GM20431 (cell line): ENCODE data around the gene TEX10.
"Not testable (repeated sequence)": the region's sequence is repeated elsewhere in the genome, so short reads cannot be mapped to it uniquely, and the experiment has no call there.

ENCODE experiments used
- in situ Hi-C: fragments of 300-500 bp; cut with MseI, MboI; formaldehyde crosslinking; loops from one replicate; pipeline ENCODE4 v1.15.0; 2020; ENCODE audit warnings: low sequenced_read_pairs; ENCODE audit not compliant: unreplicated experiment

Gene TEX10

DNA sequence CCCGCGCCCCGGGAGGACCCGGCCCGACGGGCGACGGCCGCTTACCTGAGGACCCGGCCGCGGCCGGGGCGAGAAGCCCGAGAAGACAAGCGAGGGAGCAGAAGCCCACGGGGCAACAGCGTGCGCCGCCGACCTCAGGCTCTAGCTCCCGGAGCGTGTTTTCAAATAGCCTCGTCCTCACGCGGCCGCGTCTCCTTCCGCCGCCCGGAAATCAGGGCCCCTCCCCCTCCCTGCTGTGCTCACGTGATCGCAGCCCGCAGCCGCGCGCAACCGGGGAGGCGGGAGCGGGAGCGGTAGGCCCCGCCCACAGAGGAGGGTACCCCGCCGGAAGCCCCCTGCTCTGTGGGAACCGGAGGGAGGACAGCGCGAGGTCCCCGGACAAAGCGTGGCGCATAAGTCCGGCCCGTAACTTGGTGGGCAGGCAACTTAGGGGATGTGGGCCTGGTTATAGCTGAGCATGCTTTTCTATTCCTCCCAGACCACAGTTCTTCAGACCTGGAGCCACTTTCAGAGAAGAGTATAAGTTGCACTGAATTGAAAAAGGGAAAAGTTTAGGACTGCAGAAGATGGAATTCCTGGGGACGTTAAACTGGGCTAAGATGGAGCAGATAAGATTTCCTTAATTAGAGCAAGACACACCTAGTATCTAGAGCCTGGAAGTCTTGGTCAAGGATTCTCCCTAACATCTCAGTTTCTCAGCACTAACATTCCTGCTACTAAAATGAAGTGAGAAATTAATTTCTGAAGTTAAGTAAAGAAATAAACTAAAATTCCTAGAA is at the start of gene TEX10:
Gene TEX10, minus strand, starts transcription at position 216 of the 779 bp plus-strand sequence. CDS start 3,579 bp downstream, outside the sequence.
- in situ Hi-C loops, result no loop called here

- in situ Hi-C loops, result no loop called here
Measured at GRCh38 chr9:100401042-100401441, 48.3 kb upstream of the TEX10 start.

DNA sequence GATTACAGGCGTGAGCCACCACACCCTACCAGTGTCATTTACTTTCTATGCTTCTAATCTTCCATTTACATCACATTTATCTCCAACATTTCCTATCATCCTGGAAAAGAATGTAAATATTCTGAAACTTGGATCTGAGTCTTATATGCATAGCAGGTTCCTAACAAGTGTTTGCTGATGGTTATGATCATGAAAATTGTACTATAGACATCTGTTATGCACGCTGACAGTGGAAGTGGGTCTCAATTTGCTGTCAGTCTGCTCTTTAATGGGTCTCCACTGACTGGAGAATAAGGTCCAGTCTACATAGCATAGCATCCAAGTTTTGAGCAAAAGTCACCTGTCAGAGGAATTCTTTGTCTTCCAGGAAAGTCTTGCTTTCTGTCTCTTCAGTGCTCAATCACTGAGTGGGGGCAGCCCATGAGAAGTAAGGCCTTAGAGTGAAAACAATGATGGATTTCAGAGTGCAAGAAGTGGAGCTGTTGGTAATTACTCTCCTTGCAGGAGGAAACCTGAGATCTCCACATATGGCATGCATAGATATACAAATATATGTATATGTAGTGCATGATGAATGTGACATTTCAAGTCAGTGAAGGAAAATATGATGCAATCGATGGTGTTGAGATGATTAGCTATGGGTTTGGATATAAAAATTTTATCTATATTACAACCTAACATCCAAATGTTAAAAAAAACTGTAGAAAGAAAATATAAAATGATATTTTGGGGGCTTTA is 45.0 kb upstream of the TEX10 start:
- in situ Hi-C loops, result no loop called here

DNA sequence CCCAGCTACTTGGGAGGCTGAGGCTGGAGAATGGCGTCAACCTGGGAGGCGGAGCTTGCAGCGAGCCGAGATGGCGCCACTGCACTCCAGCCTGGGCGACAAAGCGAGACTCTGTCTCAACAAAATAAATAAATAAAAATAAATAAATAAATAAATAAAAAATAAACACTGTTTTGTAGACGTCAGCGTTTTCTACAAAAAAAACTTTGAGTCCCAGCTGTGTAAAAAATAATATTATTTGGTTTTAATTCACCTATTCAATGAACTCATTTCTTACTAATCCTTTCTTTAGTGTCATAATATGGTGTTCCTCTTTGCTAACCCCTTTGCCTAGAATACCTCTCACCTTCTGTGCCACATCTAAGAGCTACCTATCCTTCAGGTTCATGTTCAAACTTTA is 44.0 kb upstream of the TEX10 start:
- in situ Hi-C loops, result no loop called here

DNA sequence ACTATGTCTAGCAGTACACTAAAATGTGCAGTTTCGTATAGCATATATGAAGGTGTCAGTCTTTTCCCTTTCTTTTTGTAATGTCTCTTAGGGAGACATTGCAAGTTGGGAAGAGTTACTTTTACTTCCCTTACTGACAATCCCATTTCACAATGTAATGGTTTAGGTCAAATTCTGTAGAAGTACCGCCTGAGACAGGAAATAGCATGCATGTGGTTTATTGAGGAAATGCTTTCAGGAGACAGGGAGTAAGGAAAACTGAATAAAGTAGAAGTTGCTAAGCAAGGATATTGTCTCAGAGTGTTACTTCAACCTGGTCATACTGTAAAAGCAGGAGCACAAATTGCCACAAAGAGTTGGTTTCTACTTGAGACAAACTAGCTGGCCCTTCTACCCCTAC is 42.1 kb upstream of the TEX10 start:
- in situ Hi-C loops, result no loop called here

DNA sequence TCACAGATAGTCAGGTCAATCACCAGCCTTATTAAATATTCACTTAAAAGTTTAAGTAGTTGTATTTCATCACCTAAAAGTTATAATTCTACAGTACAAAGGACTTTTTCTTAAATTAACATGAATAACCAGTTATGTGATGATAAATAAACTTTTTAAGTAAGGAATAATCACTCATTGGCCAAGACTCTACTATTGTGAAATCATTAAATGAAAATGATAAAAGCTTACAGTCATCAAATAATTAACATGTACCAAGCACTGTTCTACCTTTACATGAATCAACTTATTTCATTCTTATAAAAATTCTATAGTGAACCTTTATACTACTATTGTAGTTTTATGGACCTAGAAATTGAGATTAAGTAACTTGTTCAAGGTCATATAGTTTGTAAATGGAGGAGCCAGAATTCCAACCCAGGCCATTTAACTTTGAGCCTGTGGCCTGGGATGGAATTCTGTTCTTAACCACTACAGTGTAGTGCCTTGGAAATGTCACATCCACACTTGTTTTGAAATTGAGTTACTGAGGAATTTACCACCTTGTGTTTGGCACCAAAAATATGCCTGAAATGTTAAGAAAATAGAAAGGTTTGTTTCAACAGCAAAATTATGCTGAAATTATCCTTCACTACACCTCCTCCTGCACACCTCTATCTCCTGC is 41.4 kb upstream of the TEX10 start:
- in situ Hi-C loops, result no loop called here

GRCh38 chr9:100392989-100393388 is 40.2 kb upstream of the TEX10 start:
- in situ Hi-C loops, result not testable (repeated sequence)

- in situ Hi-C loops, result no loop called here
Measured at GRCh38 chr9:100379862-100380261, 27.1 kb upstream of the TEX10 start.

DNA sequence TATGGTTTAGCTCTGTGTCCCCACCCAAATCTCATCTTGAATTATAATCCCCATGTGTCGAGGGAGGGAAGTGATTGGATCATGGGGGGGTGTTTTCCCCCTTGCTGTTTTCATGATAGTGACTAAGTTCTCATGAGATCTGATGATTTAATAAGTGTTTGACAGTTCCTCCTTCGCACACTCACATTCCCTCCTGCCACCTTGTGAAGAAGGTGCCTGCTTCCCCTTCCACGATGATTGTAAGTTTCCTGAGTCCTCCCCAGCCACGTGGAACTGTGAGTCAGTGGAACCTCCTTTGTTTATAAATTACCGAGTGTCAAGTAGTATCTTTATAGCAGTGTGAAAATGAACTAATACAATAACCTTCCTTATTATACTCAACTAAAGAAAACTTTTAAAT is 24.3 kb upstream of the TEX10 start:
- in situ Hi-C loops, result no loop called here

- in situ Hi-C loops, result no loop called here
Measured at GRCh38 chr9:100375658-100376057, 22.9 kb upstream of the TEX10 start.

GRCh38 chr9:100372648-100373047 is 19.9 kb upstream of the TEX10 start:
- in situ Hi-C loops, result no loop called here

GRCh38 chr9:100370064-100370723 is 17.5 kb upstream of the TEX10 start:
- in situ Hi-C loops, result no loop called here

DNA sequence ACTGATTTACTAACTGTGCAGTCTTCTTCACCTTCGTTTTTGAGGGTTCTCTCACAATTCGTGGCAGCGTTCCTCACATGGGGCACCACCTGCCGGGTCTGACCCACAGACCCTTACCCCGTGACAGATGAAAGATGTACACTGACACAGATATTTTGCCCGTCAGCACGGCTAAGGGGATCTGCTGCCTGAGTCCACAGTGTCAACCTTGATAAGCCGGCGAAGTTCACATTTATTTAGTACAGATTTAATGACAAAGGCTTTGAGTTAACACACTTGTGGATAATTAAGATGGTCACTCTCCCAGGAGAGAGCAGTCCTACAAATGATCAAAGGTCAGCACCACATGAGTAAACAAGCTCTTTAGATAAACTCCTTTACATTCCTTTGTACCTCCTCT is 15.9 kb upstream of the TEX10 start:
- in situ Hi-C loops, result no loop called here

DNA sequence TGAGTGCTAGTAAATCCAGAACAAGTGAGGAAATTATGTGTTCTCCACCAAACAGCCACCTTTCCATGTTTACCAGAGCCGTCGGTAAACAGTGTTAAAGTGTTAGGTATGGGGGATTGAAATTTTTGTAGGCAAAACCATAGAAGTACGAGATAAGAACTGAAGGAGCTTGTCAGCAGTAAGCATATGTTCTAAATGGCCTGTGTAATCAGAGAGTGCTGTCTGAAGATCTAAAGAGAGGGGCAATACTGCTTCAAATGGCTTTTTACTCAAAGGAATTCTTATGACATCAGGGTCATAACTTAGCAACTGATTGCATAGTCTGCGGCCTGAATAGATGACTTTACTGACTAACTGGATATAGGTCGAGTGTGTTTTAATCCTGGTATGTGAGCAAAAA is 13.4 kb upstream of the TEX10 start:
- in situ Hi-C loops, result no loop called here

DNA sequence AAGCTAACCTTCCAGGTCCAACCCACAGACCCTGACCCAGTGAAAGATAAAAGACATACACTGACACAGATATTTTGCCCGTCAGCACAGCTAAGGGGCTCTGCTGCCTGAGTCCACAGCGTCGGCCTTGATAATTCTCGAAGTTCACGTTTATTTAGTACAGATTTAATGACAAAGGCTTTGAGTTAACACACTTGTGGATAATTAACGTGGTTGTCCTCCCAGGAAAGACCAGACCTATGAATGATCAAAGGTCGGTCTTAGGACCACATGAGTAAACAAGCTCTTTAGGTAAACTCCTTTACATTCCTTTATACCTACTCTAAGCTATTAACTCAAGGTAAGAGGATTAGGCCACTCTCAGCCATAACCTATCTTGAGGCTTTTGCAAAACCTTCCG is 11.3 kb upstream of the TEX10 start:
- in situ Hi-C loops, result no loop called here

DNA sequence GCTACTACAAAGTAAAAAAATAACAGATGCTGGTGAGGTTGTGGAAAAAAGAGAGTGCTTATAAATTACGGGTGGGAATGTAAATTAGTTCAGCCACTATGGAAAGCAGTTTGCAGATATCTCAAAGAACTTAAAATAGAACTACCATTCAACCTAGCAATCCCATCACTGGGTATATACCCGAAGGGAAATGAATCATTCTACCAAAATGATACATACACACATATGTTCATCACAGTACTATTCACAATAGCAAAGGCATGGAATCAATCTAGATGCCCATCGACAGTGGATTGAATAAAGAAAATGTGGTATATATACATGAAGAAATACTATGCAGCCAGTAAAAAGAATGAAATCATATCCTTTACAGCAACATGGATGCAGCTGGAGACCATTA is 6.3 kb upstream of the TEX10 start:
- in situ Hi-C loops, result no loop called here

DNA sequence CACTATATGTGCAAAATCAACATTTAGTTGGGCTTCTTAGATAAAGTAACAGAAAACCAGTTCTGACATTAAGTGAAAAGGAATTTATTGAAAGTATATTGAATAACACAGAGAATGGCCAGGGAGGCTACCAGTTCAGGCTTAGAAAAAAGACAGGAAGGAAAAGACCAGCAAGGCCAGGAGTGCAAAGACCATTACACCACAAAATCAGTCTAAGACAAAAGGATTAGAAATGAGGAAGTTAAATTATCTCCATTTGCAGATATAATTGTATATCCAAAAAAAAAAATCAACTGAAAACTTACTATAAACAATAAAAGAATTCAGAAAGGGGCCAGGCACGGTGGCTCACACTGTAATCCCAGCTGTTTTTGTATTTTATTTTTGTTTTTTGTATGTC is 4.8 kb upstream of the TEX10 start:
- in situ Hi-C loops, result no loop called here

- in situ Hi-C loops, result no loop called here
Measured at GRCh38 chr9:100355561-100355960, 2.8 kb upstream of the TEX10 start.

DNA sequence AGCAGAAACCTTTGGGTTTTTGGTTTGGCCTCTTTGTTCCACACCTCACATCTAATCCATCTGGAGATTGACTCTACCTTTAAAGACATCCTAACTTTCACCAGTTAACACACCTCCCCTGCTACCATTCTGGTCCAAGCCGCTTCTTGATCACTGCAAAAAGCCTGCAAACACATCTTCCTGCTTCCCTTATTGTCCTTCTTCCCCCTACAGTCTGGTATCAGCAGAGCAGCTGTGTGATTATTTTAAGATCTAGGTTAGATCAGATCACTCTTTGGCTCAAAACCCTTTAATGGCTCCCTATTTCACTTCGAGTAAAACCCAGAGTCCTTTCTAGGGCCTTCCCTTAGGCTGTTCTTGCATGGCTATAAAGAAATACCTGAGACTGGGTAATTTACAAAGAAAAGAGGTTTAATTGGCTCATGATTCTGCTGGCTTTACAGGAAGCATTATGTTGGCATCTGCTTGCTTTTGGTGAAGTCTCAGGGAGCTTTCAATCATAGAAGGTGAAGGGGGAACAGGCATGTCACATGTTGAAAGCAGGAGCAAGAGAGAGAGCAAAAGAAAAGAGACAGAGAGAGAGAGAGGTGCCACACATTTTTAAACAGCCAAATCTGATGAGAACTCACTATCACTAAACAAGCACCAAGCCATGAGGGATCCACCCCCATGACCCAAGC is 1.5 kb upstream of the TEX10 start:
- in situ Hi-C loops, result no loop called here

DNA sequence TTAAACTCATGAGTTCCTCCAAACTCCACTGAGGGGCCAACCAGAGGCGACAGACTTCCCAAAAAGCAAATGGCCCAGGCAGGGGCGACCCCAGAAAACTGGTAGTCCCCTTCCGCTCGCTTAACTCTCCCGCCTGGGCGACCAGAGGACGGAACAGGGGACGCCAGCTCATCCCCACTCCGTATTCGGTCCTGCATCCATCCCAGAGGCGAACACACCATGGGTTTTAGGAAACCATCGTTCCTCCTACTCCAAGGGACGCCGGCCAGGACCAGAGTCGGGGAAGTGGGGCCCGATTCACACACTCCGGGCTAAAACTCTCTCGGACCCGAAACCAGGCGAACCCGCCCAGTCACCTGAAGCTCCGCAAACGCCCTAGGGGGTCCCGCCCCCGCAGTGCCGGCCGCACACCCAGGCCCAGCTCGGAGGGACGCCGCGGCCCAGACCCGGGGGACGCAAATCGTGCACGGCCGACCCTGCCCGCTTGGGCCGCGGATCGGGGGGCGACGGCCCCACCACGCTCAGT is 478 bp downstream of the TEX10 start:
- in situ Hi-C loops, result no loop called here
